Erythroblast (primary cell): ENCODE data around the gene MALT1.

Experiments used
- DNase-seq, 2 experiments: peaks; one replicate each; lab custom pipeline; 2025; lab: John Stamatoyannopoulos, UW
- GATA1 ChIP-seq: IDR thresholded peaks from 2 replicates; pipeline ENCODE4 v1.6.1; 2011; ENCODE audit warnings: low read depth, mild to moderate bottlenecking, control low read depth, low read length, moderate library complexity
- POLR2A ChIP-seq: IDR thresholded peaks from 2 replicates; pipeline ENCODE4 v1.6.1; 2011; ENCODE audit warnings: mild to moderate bottlenecking, low read length

The MALT1 gene

DNA sequence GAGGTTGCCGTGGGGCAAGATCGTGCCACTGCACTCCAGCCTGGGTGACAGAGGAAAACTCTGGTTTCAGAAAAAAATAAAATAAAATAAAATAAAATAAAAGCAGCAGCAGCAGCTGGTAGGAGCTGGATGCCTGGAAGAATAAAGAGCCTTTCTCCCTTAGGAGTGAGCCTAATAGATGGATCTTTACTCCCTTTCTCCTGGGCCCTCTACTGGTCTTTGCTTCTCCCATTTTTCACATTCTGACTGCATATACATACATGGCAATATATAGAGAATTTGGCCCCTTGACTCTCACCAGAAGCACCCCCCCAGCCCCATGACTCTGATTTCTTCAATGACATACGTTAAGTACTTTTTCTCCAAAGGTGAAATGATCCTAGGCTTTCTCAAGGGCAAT, 9.8 kb upstream of the MALT1 start:
- no peak for DNase-seq
- TF ChIP-seq POLR2A (no peak), GATA1 (no peak)

DNA sequence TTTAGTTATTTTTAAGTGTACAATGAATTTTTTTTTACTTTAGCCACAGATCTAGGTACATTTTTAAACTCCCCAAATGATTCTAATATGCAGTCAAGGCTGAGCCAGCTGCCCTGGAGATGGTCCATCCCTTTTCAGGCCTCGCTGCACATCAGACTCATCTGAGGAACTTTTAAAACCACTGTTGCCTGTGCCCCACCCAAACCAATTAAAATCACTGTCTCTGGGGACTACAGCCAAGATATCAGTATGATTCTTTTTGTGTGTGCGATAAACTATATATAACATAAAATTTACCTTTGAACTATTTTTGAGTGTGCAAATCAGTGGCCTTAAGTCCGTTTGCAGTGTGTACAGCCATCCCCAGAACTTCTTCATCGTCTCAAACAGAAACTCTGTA, 9.1 kb upstream of the MALT1 start:
- DNase-seq: no peak
- TF ChIP-seq GATA1: no peak
- TF ChIP-seq POLR2A: no peak

DNA sequence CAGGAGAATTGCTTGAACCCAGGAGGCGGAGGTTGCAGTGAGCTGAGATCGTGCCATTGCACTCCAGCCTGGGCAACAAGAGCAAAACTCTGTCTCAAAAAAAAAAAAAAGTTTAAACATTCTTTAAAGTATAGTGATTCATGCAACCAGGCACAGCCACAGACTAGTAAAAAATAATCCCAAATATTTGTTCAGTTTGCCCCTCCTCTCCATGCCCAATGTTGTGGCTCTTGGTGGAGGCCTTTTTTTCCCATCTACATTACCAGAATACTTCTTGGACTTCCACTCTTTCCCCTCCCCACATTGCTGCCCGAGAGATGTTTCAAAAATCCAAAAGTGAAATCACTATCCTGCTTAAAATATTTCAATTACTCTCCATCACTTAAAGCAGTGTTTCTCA, 5.1 kb upstream of the MALT1 start:
- DNase-seq: no peak
- TF ChIP-seq POLR2A (no peak), GATA1 (no peak)

- no peak for TF ChIP-seq POLR2A
- no peak for TF ChIP-seq GATA1
- DNase-seq: no peak
Observed at GRCh38 chr18:58668211-58668610, 3.1 kb upstream of the MALT1 start.

DNA sequence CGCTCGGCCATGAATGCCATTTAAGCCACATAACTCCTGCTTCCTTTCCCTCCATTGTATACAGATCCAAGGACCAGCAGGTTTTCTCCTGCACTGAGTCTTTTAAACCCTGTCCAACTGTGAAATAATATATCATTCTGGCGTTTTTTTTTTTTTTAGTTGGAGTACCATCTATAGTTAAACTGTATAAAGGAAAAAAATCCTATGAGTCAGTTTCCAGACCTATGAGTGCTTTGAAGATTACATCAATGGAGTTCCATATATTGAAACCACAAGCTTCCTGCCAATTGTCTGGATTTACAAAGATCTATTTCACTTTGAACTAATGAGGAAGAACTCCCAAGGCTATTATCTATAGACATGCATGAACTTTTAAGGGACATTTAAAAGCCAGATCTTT, 2.4 kb upstream of the MALT1 start:
- no peak for DNase-seq
- TF ChIP-seq GATA1 (no peak), POLR2A (no peak)

DNA sequence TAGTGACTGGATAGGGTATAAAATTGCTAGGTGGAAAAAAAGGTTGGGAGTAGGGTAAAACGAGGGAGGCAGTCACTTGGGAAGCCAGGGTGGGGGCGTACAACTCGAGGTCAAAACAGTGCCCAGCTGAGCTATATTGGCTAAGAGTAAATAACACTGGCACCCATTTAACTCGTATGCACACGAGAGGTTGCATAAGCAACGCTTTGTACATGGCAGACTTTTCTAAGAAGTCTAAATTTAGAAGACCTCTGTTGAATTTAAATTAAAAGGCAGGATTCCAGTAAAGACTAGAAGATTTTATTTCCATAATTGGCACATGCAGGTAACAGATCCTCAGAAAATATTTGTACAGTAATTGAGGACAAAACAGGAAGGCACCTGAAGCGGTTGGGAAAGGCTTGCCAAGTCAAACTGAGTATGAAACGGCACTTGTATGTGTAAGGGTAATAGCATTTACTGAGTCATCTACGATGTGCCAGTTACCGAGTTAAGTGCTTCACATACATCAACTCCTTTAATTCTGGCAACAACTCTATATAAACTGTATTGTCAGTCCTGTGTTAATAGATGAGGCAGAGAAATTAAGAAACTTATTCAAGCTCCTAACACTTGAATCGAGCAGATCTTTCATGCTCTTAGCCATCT, 1.4 kb upstream of the MALT1 start:
- no peak for TF ChIP-seq POLR2A
- no peak for TF ChIP-seq GATA1
- peak; percentile 14 to 41 for DNase-seq

GRCh38 chr18:58670404-58671110, 708 bp upstream of the MALT1 start:
- DNase-seq: no peak
- TF ChIP-seq GATA1 (no peak), POLR2A (no peak)

GRCh38 chr18:58671632-58672564, 633 bp downstream of the MALT1 start:
- peak; percentile 70 to 80 for DNase-seq
- TF ChIP-seq POLR2A: no peak
- no peak for TF ChIP-seq GATA1

GRCh38 chr18:58674159-58674558, 2.9 kb downstream of the MALT1 start:
- no peak for TF ChIP-seq POLR2A
- no peak for TF ChIP-seq GATA1
- DNase-seq: no peak

- TF ChIP-seq POLR2A (no peak), GATA1 (no peak)
- DNase-seq: no peak
Observed at GRCh38 chr18:58674863-58675472, 3.7 kb downstream of the MALT1 start.

DNA sequence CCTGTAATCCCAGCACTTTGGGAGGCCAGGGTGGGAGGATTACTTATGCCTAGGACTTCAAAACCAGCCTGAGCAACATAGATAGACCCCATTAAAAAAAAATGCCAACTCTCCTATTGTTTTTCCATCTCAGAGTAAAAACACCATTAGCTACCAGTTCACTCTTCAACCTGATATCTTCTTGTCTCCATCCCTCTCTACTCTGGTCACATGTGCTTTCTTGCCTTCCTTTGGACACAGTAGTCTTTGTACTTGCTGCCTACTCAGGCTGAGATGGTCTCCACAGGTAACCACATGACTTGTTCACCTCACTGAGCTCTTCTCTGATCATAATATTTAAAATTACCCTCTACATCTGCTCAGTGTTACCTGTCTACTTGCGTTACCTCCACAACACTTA, 5.0 kb downstream of the MALT1 start:
- TF ChIP-seq GATA1 (no peak), POLR2A (no peak)
- no peak for DNase-seq

- peak; percentile 86 to 92 for DNase-seq
- TF ChIP-seq POLR2A (no peak), GATA1 (no peak)
Observed at GRCh38 chr18:58682429-58683069, 11.3 kb downstream of the MALT1 start.

DNA sequence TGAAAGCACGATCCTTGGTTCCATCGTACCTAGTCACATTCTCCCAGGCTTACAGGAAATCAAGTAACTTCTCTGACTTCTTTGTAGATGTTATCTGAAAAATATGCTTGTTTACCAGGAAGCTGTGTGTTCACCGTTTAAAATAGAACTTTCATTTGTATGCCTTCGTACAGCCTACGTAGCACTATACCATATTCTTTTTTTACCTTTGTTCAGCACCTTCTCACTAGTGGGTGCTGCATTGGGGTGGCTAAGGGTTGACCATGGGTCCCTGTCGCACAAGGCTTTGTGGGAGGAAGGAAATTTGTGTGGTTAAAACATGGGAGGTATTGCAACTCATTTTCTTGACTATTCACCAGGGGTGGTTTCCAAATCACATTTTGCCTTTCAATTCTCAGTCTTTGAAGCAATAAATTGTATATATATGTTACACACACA, 16.6 kb downstream of the MALT1 start:
- TF ChIP-seq POLR2A (no peak), GATA1 (no peak)
- DNase-seq: no peak

GRCh38 chr18:58690259-58690658, 19.0 kb downstream of the MALT1 start:
- TF ChIP-seq POLR2A (no peak), GATA1 (no peak)
- DNase-seq: no peak
